Central memory CD4-positive, alpha-beta T cell (primary cell): Measurements from ENCODE around the gene ATG16L2.
A peak's percentile ranks its signal among the peaks of the same experiment; 100 is the strongest.
"Not testable (repeated sequence)": the region's sequence is repeated elsewhere in the genome, so short reads cannot be mapped to it uniquely, and the experiment has no call there.

Source experiments
- DNase-seq: peaks from one replicate; pipeline ENCODE4 v3.0.0; 2022

The ATG16L2 gene

DNA sequence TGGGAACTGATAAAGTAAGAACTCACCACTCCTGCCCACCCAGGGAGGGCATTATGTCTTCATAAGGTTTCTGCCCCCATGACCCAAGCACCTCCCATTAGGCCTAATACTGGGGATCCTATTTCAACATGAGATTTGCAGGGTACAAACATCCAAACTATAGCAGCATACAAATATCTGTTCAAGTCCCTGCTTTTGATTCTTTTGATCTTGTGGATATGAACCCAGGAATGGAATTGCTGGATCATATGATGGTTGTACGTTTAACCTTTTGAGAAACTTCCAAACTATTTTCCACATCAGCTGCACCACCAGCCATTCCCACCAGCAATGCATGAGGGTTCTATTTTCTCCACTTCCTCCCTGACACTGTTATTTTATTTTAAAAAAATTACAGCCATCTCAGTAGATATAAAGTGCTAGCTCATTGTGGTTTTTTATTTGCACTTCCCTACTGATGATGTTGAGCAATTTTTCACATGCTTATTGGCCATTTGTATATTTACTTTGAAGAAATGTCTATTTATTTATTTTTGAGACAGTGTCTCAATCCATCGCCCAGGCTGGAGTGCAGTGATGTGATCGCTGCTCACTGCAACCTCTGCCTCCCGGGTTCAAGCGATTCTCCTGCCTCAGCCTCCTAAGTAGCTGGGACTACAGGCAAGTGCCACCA, 7.1 kb upstream of the ATG16L2 start:
- DNase-seq, result no peak

DNA sequence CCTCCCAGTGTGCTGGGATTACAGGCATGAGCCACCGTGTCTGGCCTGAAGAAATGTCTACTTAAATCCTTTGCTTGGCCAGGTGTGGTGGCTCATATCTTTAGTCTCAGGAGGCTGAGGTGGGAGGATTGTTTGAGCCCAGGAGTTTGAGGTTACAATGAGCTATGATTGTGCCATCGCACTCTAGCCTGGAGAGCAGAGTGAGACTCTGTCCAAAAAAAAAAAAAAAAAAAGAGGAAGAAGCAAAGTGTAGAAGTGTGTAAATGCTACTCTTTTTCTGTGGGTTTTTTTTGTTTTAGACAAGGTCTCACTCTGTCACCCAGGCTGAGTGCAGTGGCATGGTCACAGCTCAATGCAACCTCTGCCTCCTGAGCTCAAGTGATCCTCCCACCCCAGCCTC, 6.4 kb upstream of the ATG16L2 start:
- no peak for DNase-seq

DNA sequence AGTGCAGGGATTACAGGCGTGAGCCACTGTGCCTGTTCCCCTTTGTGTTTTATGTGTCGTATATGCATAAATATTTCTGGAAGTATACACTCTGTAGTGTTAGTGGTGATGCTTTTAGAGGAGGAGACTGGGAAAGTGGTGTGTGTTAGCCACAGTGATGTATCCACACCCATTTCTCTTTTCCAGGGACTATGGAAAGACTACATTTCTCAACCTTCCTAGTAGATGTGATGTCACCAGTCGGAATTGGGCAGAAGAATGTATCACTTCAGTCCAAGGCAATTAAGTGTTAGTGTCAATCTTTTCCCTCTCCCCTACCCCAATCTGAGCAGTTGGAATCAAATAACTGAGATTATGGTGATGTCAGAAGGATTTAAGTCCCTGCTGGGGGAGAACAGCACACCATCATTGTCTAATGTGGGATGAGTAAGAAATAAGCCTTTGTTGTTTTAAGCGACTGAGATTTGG, 5.8 kb upstream of the ATG16L2 start:
- no peak for DNase-seq

DNA sequence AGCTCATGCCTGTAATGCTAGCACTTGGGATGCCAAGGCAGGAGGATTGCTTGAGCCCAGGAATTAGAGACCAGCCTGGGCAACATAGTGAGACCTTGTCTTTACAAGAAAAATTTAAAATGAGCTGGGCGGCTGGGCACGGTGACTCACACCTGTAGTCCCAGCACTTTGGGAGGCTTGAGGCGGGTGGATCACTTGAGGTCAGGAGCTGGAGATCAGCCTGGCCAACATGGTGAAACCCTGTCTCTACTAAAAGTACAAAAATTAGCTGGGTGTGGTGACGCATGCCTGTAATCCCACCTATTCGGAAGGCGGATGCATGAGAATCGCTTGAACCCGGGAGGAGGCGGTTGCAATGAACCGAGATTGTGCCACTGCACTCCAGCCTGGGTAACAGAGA, 2.5 kb upstream of the ATG16L2 start:
- not testable (repeated sequence) for DNase-seq

DNA sequence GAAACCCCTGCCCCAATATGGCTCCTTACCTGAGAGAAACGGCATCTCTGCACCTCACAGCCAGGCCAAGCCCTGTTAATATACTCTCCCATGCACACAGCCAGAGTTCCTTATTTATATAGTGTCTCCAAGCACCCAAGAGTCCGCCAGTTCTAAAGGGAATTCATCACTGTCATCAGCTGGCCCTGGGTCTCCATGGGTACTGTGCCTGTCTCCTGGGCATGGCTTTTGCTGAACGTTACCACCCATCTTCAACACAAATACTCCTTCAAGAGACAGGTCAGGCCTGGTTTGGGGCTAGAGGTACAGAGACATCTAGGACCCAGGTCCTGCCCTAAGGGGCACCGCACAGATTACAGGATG, 1.6 kb upstream of the ATG16L2 start:
- no peak for DNase-seq

DNA sequence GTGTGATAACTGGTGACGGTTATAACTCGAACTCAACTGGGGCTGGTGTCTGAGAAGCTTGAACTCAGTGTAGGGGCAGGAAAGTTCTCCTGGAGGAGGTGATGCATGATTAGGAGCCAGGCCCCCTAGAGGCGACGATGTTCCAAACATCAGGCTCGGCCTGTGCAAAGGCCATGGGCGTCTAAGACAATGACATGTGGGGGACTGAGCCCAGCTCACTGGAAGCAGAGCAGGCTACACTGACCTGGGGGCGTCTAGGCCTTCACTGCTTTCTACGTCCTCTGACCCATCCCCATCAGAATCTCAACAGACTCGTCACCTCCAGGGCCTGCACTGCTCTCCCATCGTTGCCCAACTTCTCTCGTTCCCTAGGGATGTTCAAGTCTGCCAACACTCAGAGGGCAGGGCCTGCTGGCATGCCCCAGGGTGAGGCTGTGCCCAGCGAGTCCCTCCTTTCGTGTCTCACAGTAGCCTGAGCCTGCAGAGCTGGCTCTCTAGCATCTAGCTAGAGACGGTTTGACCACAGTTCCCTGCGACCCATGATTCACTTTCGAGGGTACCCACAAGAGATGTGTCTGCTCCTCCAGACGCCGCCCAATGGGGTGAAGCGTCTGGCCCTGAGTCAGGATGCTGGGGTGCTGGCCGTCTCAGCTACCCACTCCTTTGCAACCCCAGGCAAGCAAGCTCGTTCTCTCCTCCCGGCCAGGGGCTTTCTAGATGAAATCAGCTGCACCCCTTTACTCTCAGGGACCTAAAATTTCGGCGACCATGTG, 1.1 kb upstream of the ATG16L2 start:
- DNase-seq, result peak; percentile 57

DNA sequence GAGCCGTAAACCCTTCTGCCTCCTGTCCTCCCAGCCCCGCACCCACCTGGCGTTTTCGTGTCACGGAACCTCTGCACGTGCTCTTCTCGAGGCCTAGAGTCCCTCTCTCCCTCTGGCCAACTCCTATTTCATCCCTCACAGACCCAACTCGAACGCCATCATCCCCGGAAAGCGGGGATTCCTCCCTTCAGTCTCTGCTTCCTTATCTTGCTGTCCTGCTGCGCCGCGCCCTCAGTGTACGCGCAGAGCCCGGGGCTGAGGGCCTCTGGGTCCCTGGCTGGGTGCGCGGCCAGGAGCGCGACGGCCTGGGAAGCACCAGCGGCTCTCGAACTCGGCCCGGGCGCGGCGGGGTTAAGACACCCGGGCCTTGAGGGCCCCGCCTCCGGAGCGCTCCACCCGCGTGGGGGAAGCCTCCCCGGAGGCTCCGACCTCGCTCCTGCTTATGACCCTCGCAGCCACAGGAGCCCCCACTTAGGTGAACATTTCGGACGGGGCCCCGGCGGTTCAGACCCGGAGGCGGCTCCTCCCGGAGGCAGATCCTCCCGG, 398 bp upstream of the ATG16L2 start:
- DNase-seq, result no peak

DNA sequence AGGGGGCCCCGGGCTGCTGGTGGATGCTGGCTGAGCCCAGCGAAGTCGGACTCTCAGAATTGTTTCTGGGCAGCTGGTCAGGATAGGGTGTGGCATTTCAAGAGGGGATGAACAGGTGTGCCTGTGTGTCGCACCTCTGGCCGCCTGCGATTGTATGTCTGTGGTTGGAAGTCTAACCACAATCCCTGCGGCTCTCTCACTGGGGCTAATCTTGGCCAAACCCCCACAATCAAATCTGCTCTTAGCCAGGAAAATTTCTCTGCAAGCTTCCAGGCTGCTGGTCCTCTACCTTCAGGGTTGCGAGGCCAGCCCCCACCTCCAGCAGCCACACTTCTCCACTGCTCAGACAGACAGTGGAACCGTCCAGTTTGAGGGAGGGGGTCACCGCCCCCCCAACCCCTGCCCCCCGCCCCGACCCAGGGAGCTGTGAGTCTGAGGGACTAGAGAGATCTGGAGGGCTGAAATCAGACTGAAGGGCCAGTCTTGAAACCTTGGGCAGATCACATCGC, 953 bp downstream of the ATG16L2 start:
- DNase-seq, result no peak

DNA sequence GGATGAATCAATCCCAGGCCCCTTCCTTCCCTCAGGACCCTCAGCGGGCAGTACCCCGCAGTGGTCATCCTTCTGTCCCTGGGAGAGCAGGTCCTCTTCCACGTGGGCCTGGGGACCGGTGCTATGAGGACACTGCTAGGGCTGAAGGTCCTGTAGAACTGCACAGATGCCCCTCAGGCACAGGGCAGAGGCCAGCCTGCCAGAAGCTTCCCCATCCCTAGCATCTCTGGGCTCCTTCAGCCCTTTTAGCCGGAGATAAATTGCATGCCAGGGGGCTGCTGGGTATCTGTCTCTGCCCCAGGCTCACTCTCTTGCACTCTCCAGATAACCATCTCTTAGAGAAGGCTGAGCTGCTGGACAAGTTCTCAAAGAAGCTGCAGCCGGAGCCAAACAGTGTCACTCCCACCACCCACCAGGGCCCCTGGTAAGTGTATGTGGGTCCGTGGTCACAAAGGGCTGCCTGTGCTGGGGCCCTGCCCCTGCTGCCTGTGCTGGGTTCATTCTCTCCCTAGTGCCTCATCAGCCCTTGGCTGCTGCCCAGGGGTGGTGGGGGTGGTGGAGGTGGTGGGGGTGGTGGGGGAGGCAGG, 2.3 kb downstream of the ATG16L2 start:
- DNase-seq, result no peak

DNA sequence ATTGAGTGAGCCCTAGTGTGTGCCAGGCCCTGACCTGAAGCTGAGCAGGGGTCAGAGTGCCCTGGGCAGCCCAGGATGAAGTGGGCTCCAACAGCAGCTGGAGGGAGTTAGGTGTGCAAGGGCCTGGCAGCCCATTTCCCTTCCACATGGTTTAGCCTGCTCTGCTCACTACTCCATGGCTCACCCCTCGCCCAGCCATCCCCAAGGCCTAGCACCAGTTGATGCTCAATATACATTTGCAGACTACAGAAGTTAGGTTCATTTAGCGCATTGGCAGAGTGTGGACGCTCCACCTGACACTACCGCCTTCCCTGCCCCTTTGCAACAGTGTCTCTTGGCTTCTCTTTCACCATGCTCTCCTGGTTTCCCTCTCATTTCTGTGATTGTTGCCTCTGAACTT, 3.8 kb downstream of the ATG16L2 start:
- DNase-seq, result no peak

DNA sequence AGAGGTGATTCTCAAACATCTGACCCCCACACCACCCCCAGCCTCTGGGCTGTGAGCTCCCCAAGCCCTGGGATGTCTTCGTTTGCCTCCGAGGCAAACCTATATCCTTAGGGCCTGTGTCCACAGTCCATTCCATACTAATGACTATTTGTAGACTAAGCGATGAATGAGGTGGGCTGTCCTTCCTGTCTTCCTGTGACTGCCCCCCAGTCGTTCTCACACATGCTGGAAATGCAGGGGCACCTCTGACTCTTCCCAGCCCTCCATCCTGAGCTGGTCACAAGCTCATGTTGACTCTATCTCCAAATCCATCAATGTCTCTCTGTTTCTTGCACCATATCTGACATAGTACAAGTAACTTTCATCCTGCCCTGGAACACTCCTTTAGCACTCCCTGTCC, 4.8 kb downstream of the ATG16L2 start:
- DNase-seq, result no peak

DNA sequence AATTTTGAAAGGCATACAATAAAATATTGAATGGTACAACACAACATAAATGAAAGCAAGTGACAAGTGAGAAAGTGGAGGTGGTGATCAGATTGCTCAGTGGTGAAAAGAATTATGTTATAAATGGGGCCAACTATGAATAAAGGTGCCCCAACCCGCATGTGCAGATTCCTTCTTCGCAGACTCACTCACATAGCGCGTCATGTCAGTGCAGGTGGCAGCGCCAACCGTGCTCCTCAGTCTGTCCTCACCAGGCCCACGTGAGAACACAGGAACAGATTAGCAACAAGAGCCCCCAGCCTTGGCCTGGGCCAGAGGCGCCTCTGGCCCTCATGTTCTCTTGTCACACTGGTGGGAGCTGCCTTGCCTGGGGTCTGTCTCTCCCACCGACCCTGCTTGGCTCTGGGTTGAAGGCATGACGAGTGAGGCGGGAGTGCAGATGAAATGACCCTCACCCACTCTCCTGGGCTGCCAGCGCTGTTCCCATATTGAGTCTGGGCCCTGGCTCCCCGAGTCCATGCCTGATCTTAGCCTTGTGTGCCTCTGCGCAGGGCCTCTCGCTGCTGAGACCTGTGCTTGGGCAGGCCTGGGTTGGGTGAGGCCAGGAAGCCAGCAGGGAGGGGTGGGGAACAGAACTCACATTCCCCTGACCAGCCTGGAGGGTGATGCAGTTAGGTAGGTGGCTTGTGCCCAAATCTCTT, 6.4 kb downstream of the ATG16L2 start:
- no peak for DNase-seq

DNA sequence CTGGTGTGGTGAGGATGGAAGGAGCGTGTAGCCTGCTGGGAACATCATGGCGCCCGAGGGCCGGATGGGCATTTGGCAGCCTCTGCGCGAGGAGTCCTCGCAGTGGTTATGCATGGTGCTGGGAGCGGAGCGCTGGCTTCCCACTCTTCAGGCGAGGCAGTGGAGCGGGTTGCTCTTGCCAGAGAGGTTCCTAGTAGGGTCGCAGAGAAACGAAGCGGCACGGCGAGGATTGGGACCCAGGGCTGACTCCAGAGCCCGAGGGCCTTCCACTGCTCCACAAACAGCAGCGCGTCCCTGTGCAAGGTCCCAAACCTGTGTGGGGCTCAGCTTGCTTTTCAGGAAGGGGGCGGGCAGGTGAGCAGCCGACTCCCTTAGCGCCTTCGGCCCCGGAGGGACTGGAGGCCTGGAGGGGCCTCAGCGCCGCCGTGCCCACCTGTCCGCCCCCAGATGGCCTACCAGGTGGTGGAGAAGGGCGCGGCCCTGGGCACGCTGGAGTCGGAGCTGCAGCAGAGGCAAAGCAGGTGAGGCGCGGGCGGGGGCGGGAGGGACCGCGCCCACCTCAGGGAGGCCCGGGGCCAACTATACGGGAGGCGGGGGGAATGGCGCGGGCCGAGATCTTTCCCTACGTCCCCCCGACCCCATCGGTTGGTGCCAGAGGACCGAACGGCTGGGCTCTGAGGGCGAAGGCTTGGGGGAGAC, 7.2 kb downstream of the ATG16L2 start:
- no peak for DNase-seq

DNA sequence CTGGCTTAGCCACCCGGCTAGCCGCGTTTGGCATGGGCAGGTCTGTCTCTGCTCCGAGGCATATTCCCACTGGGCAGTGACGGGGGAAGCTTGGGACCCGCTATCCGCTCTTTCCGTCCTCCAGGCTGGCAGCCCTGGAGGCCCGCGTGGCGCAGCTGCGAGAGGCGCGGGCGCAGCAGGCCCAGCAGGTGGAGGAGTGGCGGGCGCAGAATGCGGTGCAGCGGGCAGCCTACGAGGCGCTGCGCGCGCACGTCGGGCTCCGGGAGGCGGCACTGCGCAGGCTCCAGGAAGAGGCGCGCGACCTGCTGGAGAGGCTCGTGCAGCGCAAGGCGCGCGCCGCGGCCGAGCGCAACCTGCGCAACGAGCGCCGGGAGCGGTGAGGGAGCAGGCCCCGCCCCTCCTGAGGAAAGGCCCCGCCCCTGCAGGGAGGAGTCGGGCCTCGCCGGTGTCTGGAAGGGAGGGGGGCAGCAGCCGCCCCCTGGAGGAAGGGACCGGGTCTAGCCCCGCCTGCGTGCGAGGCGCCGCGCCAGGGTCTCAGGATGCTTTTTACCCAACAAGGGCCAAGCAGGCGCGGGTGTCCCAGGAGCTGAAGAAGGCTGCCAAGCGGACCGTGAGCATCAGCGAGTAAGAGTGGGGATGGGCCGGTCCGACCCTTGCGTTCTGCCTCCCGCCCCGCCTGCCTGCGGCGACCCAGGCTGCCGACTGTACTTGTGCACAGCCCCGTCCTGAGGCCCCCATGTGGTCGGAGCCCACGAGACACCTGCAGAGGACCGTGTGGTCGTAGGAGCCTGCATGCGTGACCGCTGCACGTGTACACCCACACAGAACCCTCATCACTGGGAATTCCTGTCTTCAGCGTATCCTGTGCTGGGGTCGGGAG, 7.9 kb downstream of the ATG16L2 start:
- DNase-seq, result peak; percentile 80

DNA sequence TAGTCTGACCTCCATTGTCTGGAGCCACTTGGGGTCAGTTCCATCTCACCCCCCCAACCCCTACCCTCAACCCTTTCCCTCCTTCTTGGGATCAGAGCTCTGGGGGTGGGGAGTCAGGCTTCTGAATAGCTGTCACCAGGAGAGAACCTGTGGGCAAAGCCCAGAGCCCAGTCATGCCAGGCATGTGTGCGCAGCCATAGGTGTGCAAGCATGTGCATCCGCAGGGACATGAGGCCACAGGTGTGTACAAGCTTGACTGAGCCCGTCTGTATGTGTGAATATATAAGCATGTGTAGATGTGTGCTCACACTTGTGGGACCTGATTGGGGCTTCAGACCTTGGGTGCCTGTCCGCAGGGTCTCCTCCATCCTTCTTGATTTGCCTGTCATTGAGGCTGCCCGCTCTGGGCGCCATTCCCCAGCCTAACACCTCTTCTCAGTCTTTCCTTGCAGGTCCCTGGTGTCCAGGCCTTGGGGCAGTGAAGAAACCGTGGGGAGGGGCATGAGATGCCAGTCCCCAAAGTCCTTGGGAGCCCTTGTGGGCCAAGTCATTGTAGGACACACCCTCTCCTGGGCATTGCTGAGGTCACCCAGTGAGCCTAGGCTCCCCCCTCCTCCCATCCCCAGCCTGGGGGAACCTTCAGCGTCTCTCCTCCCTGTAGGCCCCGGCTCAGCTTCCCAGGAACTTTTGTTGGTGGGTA, 9.0 kb downstream of the ATG16L2 start:
- no peak for DNase-seq

DNA sequence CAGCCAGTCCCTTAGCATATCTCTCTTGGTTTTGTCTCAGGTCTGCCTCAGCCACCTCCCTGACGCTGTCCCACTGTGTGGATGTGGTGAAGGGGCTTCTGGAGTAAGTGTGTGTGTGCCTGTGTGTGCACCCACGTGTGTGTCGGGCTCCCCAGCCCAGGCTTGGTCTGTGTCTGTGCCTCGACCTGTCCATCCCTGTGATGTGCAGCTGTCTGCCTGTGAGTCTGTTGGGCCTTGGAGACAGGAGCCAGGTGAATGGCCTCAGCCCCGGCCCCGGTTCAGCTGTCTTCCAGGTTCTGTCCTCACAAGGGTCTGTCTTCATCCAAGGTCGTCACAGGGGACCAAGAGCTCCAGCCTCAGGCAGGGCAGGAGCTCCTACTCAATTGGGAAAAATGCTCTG, 9.8 kb downstream of the ATG16L2 start:
- no peak for DNase-seq

DNA sequence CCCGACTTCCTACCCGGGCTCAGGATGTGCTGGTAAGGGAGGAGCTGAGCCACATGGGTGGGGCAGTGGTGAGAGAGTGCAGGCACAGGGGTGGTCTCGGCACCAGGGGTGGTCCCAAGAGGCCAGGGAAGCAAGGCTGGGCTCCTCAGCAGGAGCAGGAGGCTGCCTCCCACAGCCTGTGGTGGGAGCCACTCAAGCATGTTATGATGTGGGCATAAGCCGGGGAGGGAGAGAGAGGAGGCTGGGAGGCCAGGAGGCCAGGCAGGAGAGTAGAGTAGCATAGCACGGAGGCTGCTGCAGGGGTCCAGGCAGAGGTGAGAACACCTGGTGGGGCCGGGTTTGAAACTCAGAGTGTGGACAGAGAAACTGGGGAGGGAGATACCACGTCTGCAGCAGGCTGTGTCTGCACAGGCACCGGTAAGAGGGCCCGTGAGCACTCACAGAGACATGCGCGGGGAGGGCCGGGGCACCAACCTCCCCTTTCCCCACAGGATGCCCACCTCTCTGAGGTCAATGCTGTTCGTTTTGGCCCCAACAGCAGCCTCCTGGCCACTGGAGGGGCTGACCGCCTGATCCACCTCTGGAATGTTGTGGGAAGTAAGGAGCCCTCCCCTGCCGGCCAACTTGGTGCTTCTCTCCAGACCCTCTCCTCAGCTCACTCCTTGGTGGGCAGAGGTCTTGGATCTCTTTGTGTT, 10.7 kb downstream of the ATG16L2 start:
- no peak for DNase-seq

DNA sequence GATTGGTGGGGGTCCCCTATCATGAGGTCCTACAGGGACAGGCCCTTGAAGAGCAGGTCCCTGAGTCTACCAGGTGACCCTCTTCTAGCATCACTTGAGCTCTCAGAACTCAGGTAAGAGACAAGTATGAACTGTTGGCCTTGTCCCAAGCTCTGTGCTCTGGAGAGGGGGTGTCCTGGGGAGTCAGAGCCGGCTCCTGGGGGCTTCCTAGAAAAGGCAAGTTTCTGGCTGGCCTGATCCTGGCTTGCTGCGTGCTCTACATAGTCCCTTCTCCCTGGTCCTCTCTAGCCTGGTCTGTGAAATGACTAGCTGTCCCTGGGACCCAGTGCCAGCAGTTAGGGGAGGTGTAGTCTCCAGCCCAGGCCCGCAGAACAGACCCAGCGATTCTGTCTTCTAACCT, 11.4 kb downstream of the ATG16L2 start:
- no peak for DNase-seq

DNA sequence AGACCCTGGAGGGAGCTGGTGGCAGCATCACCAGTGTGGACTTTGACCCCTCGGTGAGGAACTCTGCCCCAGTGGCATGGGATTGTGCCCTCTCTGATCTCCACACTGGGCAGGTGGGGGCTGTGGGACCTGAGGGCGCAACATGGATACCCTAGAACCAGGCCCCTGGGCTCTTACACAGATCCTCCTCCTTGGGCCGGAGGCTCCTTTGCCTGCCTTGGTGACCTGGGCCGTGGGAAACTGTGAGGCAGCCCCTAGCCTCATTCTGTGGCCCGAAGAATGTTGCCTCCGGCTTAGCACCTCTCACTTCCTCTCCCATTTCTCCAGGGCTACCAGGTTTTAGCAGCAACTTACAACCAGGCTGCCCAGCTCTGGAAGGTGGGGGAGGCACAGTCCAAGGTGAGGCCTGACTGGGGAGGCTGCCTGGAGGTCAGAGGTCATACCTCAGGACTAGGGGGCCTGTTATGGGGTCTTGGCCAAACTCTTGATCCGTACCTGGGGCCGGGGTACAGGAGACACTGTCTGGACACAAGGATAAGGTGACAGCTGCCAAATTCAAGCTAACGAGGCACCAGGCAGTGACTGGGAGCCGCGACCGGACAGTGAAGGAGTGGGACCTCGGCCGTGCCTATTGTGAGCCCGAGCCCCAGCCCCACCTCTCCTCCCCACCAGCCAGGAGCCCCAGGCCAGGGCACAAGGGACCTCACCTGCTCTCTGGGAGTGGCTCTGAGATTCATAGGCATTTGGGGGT, 12.2 kb downstream of the ATG16L2 start:
- DNase-seq, result no peak
